Measurements from ENCODE around the gene HES6. TPM values are rescaled to one million over a fixed set of nuclear protein-coding genes. Genes with fewer than 3 reads are reported as not detected.

The HES6 gene
- total RNA-seq, 4 donors from 2014 or later: 10.2 to 17.0 (median 11.2) TPM

GRCh38 chr2:238239543-238239862 is 335 bp downstream of the HES6 start:
- no peak for DNase-seq (ENCODE audit: extremely low spot score)
- H3K36me3 ChIP-seq: peaks cover 0 to 5% (median 0%) of the 10 kb centered on the region in 4 donors
- peaks cover 27 to 42% (median 37%) of the 10 kb centered on the region in 4 donors for H3K4me1 ChIP-seq
- no CpG with 5 or more reads among the region's 43 CpGs for whole genome bisulfite sequencing
- intact Hi-C loops (cut with DNase I): no loop called here
- no peaks in the 10 kb centered on the region for H3K9me3 ChIP-seq
- H3K4me3 ChIP-seq: peak overlapping the region; percentile 70 to 90 (median 78)
- no peak for TF ChIP-seq POLR2A (IDR thresholded peaks at IDR 0.05; ENCODE audit: low read depth)
- TF ChIP-seq CTCF (IDR thresholded peaks at IDR 0.05): no peak
- no peak for TF ChIP-seq EP300 (IDR thresholded peaks at IDR 0.05)
- no peak for TF ChIP-seq POLR2AphosphoS5 (IDR thresholded peaks at IDR 0.05)
- peak overlapping the region; percentile 74 to 84 (median 80) for H3K27ac ChIP-seq (replicated peaks in 1 of 4)
- H3K27me3 ChIP-seq: peaks cover 0 to 15% (median 0%) of the 10 kb centered on the region in 4 donors

- intact Hi-C loops (cut with DNase I): no loop called here
- TF ChIP-seq POLR2AphosphoS5 (IDR thresholded peaks at IDR 0.05) (peak in 1 of 2 donors; percentile 51), POLR2A (IDR thresholded peaks at IDR 0.05; ENCODE audit: low read depth) (no peak)
- H3K27ac ChIP-seq (replicated peaks in 1 of 4): peak overlapping the region in 3 of 4 donors; percentile 74 to 84 (median 79)
- no peak for DNase-seq (ENCODE audit: extremely low spot score)
- peaks cover 0 to 15% (median 0%) of the 10 kb centered on the region in 4 donors for H3K27me3 ChIP-seq
- H3K9me3 ChIP-seq: no peaks in the 10 kb centered on the region
- whole genome bisulfite sequencing: no CpG with 5 or more reads among the region's 75 CpGs
- peak overlapping the region; percentile 70 to 90 (median 78) for H3K4me3 ChIP-seq
- peaks cover 27 to 42% (median 41%) of the 10 kb centered on the region in 4 donors for H3K4me1 ChIP-seq
- no peaks in the 10 kb centered on the region for H3K36me3 ChIP-seq
Observed at GRCh38 chr2:238238766-238239542, 884 bp downstream of the HES6 start.

- WGBS: 100% methylated on average over 2 of the region's 5 CpGs
- intact Hi-C loops (cut with DNase I): no loop called here
- Histone ChIP-seq H3K27me3 (peaks cover 0 to 15% (median 0%) of the 10 kb centered on the region in 4 donors), H3K27ac (replicated peaks in 1 of 4) (no peak overlapping the region), H3K4me1 (peaks cover 27 to 42% (median 40%) of the 10 kb centered on the region in 4 donors), H3K36me3 (no peaks in the 10 kb centered on the region), H3K9me3 (no peaks in the 10 kb centered on the region), H3K4me3 (no peak overlapping the region)
- no peak for DNase-seq (ENCODE audit: extremely low spot score)
- TF ChIP-seq POLR2AphosphoS5 (IDR thresholded peaks at IDR 0.05) (no peak), POLR2A (IDR thresholded peaks at IDR 0.05; ENCODE audit: low read depth) (no peak), CTCF (IDR thresholded peaks at IDR 0.05) (no peak), EP300 (IDR thresholded peaks at IDR 0.05) (no peak)
Observed at GRCh38 chr2:238238311-238238765, 1.5 kb downstream of the HES6 start.

- peaks cover 21 to 37% (median 35%) of the 10 kb centered on the region in 4 donors for H3K4me1 ChIP-seq
- TF ChIP-seq EP300 (IDR thresholded peaks at IDR 0.05) (no peak), CTCF (IDR thresholded peaks at IDR 0.05) (no peak), POLR2A (IDR thresholded peaks at IDR 0.05; ENCODE audit: low read depth) (no peak), POLR2AphosphoS5 (IDR thresholded peaks at IDR 0.05) (no peak)
- 91% methylated on average over 11 of the region's 11 CpGs for WGBS
- intact Hi-C loops (cut with DNase I): no loop called here
- no peak for DNase-seq (ENCODE audit: extremely low spot score)
- H3K4me3 ChIP-seq: no peak overlapping the region
- H3K36me3 ChIP-seq: no peaks in the 10 kb centered on the region
- peaks cover 0 to 15% (median 0%) of the 10 kb centered on the region in 4 donors for H3K27me3 ChIP-seq
- no peaks in the 10 kb centered on the region for H3K9me3 ChIP-seq
- no peak overlapping the region for H3K27ac ChIP-seq (replicated peaks in 1 of 4)
Observed at GRCh38 chr2:238237431-238238135, 2.3 kb downstream of the HES6 start.

GRCh38 chr2:238236571-238236970 is 3.3 kb downstream of the HES6 start:
- 84% methylated on average over 4 of the region's 4 CpGs for WGBS
- no peak for TF ChIP-seq POLR2AphosphoS5 (IDR thresholded peaks at IDR 0.05)
- no peak for TF ChIP-seq EP300 (IDR thresholded peaks at IDR 0.05)
- no peak for TF ChIP-seq POLR2A (IDR thresholded peaks at IDR 0.05; ENCODE audit: low read depth)
- TF ChIP-seq CTCF (IDR thresholded peaks at IDR 0.05): no peak

More at GRCh38 chr2:238236571-238236970, 3.3 kb downstream of the HES6 start:
- Histone ChIP-seq H3K27me3 (peaks cover 0 to 15% (median 0%) of the 10 kb centered on the region in 4 donors), H3K4me3 (no peak overlapping the region), H3K4me1 (peaks cover 17 to 39% (median 36%) of the 10 kb centered on the region in 4 donors), H3K36me3 (no peaks in the 10 kb centered on the region), H3K27ac (replicated peaks in 1 of 4) (no peak overlapping the region), H3K9me3 (no peaks in the 10 kb centered on the region)
- intact Hi-C loops (cut with DNase I): no loop called here
- DNase-seq (ENCODE audit: extremely low spot score): no peak
